Astrocyte (in vitro differentiated cells and primary cell): ENCODE results near the gene STKLD1.

Source experiments
- CTCF ChIP-seq: IDR thresholded peaks from 2 replicates; pipeline ENCODE4 v1.5.1; 2011; ENCODE audit warnings: low read depth, mild to moderate bottlenecking, inconsistent platforms, low read length, moderate library complexity; ENCODE audit not compliant: insufficient read depth
- EZH2 ChIP-seq: IDR thresholded peaks from 2 replicates; pipeline ENCODE4 v1.6.1; 2012; ENCODE audit warnings: mild to moderate bottlenecking, low read length, inconsistent platforms; ENCODE audit not compliant: insufficient read depth

- TF ChIP-seq CTCF: no peak
- no peak for TF ChIP-seq EZH2
Observed at GRCh38 chr9:133382507-133383141, 6.5 kb downstream of the STKLD1 start.
